T-helper 1 cell treated with Interleukin-12 subunit alpha and Interleukin-12 subunit beta and Interleukin-4 antibody, amounts not matched to agents 30 μg/mL and 1 μg/mL, for 36 hours (primary cell): ENCODE results near the gene ZNF320.
A peak's percentile ranks its signal among the peaks of the same experiment; 100 is the strongest.
"Not testable (repeated sequence)": the region's sequence is repeated elsewhere in the genome, so short reads cannot be mapped to it uniquely, and the experiment has no call there.

Source experiments
- H3K27ac Mint-ChIP-seq: one replicate; pipeline ENCODE4 v1.8.0; 2021; ENCODE audit warnings: mild to moderate bottlenecking, mixed read lengths
- H3K27me3 Mint-ChIP-seq: one replicate; pipeline ENCODE4 v1.8.0; 2021; ENCODE audit warnings: low read depth, mixed read lengths
- H3K36me3 Mint-ChIP-seq: one replicate; pipeline ENCODE4 v1.8.0; 2021; ENCODE audit warnings: low read depth, mixed read lengths
- H3K4me1 Mint-ChIP-seq: one replicate; pipeline ENCODE4 v1.8.0; 2021; ENCODE audit warnings: low read depth, mixed read lengths
- H3K4me3 Mint-ChIP-seq: one replicate; pipeline ENCODE4 v1.8.0; 2021; ENCODE audit warnings: mild to moderate bottlenecking, moderate library complexity, mixed read lengths
- H3K9me3 Mint-ChIP-seq: one replicate; pipeline ENCODE4 v1.8.0; 2021; ENCODE audit warnings: mixed read lengths

ZNF320 gene

DNA sequence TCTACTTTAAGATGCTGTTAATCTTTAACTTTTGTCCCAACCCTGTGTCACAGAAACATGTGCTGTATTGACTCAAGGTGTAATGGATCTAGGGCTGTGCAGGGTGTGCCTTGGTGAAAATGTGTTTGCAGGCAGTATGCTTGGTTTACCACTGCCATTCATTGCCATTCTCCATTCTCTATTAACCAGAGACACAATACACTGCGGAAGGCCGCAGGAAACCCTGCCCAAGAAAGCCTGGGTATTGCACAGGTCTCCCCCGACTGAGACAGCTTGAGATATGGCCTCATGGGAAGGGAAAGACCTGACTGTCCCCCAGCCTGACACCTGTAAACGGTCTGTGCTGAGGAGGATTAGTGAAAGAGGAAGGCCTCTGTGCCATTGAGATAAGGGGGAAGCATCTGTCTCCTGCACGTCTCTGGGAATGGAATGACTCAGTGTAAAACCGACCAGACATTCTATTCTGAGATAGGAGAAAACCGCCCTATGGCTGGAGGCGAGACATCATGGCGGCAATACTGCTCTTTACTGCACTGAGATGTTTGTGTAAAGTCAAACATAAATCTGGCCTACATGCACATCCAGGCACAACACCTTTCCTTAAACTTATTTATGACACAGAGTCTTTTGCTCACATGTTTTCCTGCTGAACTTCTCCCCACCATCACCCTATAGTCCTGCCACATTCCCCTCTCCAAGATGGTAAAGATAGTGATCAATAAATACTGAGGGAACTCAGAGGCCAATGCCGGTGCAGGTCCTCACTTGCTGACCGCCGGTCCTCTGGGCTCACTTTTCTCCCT, 38.9 kb upstream of the ZNF320 start:
- Mint-ChIP-seq H3K36me3 (peaks cover 47% of the 10 kb centered on the region), H3K27me3 (no peaks in the 10 kb centered on the region), H3K4me3 (no peak overlapping the region), H3K4me1 (peaks cover 15% of the 10 kb centered on the region), H3K27ac (no peak overlapping the region), H3K9me3 (peaks cover 32% of the 10 kb centered on the region)

DNA sequence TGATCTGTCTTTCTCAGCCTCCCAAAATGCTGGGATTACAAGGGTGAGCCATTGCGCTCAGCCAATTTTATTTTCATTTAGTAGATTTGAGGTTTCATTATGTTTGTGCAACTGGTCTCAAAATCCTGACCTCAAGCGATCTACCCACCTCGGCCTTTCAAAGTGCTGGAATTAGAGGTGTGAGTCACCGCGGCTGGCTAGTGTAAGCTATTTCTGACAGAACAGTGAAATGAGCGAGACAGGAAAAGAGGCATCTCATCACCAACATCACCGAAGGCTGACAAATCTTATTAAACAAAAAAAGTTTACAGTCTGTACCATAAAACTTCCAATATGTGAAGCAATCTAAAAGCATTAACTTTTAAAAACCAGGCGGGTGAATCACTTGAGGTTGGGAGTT, 38.0 kb upstream of the ZNF320 start:
- H3K4me3 Mint-ChIP-seq: no peak overlapping the region
- H3K27me3 Mint-ChIP-seq: no peaks in the 10 kb centered on the region
- no peak overlapping the region for H3K27ac Mint-ChIP-seq
- H3K36me3 Mint-ChIP-seq: peaks cover 47% of the 10 kb centered on the region
- peaks cover 9% of the 10 kb centered on the region for H3K4me1 Mint-ChIP-seq
- H3K9me3 Mint-ChIP-seq: peaks cover 32% of the 10 kb centered on the region

DNA sequence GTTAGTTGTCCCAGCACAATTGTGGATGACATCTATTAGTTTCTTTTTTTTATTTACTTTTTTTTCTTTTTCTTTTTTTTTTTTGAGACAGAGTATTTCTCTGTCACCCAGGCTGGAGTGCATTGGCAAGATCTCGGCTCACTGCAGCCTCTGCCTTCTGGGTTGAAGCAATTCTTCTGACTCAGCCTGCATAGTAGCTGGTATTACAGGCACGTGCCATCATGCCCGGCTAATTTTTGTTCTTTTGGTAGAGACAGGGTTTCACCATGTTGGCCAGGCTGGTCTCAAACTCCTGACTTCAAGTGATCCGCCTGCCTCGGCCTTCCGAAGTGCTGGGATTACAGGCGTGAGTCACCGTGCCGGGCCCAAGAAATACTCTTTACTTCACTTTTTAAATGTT, 27.2 kb upstream of the ZNF320 start:
- H3K4me3 Mint-ChIP-seq, H3K27ac Mint-ChIP-seq, H3K9me3 Mint-ChIP-seq, H3K27me3 Mint-ChIP-seq: not testable (repeated sequence)
- Mint-ChIP-seq H3K4me1 (peaks cover 23% of the 10 kb centered on the region), H3K36me3 (peaks cover 26% of the 10 kb centered on the region)

DNA sequence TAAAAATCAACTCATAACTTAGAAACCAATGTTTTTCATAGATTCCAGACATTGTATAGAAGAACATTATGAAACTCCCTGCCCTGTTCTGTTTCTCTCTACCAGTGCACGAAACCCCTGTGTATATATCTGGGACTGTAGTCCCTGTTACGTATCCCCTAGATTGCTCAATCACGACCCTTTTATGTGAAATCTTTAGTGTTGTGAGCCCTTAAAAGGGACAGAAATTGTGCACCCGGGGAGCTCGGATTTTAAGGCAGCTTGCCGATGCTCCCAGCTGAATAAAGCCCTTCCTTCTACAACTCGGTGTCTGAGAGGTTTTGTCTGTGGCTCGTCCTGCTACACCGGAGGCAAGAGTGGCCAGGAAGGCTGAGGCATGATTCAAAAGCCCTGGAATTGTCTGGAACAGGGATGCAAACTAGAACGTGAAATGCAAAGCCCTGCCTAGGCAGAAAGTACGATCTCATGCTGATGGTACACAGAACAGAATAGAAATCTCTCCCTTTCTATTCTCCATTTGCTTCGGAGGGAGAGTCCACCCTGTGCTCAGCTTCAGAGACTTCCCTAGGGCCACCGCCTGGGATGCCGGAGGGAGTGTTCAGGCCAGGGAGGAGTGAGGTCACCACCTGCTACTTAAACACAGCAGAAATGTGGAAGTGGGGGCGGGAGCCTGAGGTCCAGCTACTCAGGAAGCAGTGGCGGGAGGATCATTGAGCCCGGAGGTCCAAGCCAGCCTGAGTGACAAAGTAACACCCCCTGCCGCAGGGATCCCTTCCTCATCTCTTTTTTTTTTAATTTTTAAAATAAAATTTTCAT, 26.6 kb upstream of the ZNF320 start:
- Mint-ChIP-seq H3K36me3 (peaks cover 20% of the 10 kb centered on the region), H3K27ac (peak overlapping the region; percentile 84), H3K27me3 (no peaks in the 10 kb centered on the region), H3K4me3 (peak overlapping the region; percentile 89), H3K9me3 (peaks cover 5% of the 10 kb centered on the region), H3K4me1 (peaks cover 23% of the 10 kb centered on the region)

DNA sequence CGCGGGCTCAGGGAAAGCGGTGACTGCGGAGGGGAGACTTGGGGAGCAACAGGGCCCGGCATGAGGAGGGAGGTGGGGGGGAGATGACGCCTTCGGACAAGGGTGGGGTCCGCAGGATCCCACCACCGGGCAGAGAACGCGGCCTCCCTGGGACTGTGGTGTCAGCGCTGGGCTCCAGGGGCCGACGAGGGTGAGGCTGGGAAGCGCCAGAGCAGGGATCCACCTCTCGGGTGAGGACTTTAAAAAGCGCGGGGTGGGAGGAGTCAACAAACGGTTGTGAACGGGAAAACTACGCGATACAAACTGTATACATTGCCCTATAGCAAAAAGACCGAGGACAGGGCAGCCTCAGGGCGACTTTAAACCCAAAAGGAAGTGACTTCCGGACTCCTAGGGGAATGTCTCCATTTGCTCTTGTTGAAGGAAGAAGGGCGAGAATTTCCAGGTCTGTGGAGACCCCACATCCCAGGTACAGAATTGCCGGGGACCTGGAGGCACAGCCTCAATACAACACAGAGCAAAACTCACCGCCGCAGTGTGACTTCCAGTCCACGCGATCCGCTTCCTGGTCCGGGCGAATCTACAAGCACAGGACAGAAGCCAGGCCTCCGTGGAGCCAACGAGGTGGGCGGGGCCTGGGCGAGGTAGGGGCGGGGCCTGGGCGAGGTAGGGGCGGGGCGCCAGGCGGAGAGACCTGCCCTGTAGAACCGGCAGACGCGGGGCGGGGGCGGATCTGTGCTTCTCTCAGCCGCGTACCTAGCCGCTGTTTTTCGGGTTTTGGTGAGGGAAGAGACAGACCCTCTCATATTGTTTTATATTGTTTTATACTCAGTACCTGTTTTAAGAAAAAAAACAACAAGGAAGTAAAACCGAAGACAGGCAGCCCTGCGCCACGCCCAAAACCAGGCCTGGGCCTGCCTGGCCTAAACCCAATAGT, 25.7 kb upstream of the ZNF320 start, which contains the start of gene ZNF888:
TSS of gene ZNF888 (minus strand) at position 588 of the 937 bp plus-strand sequence. CDS start 5,555 bp downstream, outside the sequence.
- Mint-ChIP-seq H3K36me3 (peaks cover 13% of the 10 kb centered on the region), H3K4me1 (peaks cover 23% of the 10 kb centered on the region), H3K4me3 (peak within 1 kb of the TSS; percentile 89), H3K27me3 (no peaks in the 10 kb centered on the region), H3K9me3 (no peaks in the 10 kb centered on the region), H3K27ac (peak within 1 kb of the TSS; percentile 84)

DNA sequence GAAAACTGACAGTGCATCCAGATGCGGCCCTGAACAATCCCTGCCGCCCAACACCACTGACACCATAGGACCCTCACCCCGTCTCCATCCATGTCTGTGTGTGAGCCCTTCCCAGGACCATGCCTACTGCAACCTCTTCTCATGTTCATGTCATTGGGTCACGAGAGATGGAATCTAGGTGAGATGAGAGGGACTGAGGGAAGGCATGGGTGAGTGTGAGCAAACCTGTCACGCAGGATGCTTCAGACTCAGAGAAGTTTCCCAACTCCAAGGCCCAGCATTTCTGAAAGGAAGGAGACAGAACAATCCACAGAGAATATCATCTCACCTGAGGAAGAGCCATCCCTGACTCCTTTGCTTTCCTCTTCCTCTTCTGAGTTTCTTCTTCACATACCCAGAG, 20.1 kb upstream of the ZNF320 start:
- Mint-ChIP-seq H3K27ac (no peak overlapping the region), H3K4me1 (peaks cover 14% of the 10 kb centered on the region), H3K9me3 (peaks cover 20% of the 10 kb centered on the region), H3K27me3 (no peaks in the 10 kb centered on the region), H3K36me3 (peaks cover 45% of the 10 kb centered on the region), H3K4me3 (no peak overlapping the region)

DNA sequence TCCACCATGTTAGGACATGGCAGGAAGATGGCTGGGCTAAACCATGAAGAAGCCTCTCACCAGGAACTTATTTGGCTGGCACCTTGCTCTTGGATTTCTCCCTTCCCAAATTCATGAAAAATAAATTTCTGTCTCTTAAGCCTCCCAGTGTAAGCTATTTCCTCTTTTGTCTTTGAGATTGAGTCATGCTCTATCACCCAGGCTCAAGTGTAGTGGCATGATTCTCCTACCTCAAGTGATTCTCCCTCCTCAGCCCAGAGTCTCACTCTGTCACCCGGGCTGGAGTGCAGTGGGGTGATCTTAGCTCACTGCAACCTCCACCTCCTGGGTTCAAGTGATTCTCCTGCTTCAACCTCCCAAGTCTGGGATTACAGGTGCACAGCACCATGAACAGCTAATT, 13.2 kb upstream of the ZNF320 start:
- Mint-ChIP-seq H3K36me3 (peaks cover 62% of the 10 kb centered on the region), H3K4me3 (no peak overlapping the region), H3K4me1 (no peaks in the 10 kb centered on the region), H3K27me3 (no peaks in the 10 kb centered on the region), H3K9me3 (peaks cover 51% of the 10 kb centered on the region), H3K27ac (no peak overlapping the region)

DNA sequence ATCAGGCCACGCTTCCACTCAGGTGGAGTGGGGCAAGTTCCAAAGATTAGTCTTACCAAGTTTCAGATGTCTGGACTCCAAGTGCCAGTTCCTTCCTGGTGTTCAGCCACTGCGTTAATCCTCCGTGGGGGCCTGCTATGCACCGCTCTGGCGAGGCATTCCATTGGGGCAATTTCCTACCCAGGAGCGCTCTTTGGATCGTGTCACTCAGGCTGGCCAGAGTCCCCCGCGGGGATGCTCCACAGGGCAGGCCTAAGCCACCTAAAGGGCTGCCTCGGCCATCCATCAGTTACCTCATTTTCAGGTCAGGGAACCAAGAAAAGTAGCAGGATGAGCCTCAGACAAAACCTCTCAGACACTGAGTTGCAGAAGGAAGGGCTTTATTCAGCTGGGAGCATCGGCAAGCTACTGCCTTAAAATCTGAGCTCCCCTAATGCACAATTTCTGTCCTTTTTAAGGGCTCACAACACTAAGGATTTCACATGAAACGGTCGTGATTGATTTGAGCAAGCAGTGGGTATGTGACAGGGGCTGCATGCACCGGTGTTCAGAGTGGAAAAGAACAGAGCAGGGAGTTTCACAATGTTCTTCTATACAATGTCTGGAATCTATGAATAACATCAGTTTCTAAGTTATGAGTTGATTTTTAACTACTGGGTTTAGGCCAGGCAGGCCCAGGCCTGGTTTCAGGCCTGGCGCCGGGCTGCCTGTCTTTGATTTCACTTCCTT, 6.8 kb upstream of the ZNF320 start:
- Mint-ChIP-seq H3K36me3 (peaks cover 38% of the 10 kb centered on the region), H3K9me3 (peaks cover 47% of the 10 kb centered on the region)
- H3K27ac Mint-ChIP-seq, H3K4me1 Mint-ChIP-seq, H3K4me3 Mint-ChIP-seq, H3K27me3 Mint-ChIP-seq: not testable (repeated sequence)

DNA sequence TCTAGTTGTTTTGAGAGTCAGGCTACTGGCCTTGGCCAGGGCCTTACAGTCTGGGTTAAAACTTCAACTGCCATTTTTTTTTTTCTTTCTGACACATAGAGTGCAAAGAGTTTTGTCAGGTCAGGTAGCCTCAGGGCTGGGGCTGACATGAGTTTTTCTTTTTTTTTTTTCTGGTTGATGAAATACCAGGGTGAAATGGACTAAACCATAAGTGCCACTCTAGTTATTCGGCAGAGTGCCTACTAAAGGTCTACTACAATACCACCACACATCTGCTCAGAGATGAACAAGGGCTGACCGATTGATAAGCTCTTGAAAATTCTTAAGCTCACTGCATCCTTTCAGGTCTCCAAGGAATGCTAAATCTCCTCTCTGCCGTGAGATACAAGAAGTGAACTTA, 4.4 kb upstream of the ZNF320 start:
- H3K4me3 Mint-ChIP-seq: no peak overlapping the region
- peaks cover 40% of the 10 kb centered on the region for H3K9me3 Mint-ChIP-seq
- H3K4me1 Mint-ChIP-seq: peaks cover 2% of the 10 kb centered on the region
- H3K36me3 Mint-ChIP-seq: peaks cover 23% of the 10 kb centered on the region
- H3K27me3 Mint-ChIP-seq: no peaks in the 10 kb centered on the region
- H3K27ac Mint-ChIP-seq: no peak overlapping the region

DNA sequence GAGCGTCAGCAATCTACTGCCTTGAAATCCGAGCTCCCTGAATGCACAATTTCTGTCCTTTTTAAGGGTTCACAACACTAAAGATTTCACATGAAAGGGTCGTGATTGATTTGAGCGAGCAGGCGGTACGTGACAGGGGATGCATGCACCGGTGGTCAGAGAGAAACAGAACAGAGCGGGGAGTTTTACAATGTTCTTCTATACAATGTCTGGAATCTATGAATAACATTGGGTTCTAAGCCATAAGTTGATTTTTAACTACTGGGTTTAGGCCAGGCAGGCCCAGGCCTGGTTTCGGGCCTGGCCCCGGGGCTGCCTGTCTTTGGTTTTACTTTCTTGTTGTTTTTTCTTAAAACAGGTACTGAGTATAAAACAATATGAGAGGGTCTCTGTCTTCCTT, 1.2 kb upstream of the ZNF320 start:
- H3K4me1 Mint-ChIP-seq, H3K27me3 Mint-ChIP-seq, H3K4me3 Mint-ChIP-seq: not testable (repeated sequence)
- Mint-ChIP-seq H3K36me3 (peaks cover 13% of the 10 kb centered on the region), H3K27ac (peak overlapping the region; percentile 34), H3K9me3 (peaks cover 32% of the 10 kb centered on the region)

DNA sequence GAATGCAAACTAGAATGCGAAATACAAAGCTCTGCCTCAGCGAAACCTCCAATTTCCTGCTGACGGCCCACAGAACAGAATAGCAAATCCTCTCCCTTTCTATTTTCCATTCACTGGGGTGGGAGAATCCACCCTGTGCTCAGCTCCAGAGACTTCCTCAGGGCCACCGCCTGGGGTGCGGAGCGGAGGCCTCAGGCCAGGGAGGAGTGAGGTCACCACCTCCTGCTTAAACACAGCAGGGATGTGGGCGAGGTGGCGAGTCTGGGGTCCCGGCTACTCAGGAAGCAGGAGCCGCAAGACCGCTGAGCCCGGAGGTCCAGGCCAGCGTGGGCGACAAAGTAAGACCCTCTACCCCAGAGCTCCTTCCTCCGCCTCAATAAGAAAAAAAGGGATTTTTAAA, 666 bp upstream of the ZNF320 start:
- H3K9me3 Mint-ChIP-seq: peaks cover 29% of the 10 kb centered on the region
- peak overlapping the region; percentile 89 for H3K4me3 Mint-ChIP-seq
- peaks cover 7% of the 10 kb centered on the region for H3K4me1 Mint-ChIP-seq
- peak overlapping the region; percentile 92 for H3K27ac Mint-ChIP-seq
- H3K27me3 Mint-ChIP-seq: no peaks in the 10 kb centered on the region
- H3K36me3 Mint-ChIP-seq: peaks cover 14% of the 10 kb centered on the region

DNA sequence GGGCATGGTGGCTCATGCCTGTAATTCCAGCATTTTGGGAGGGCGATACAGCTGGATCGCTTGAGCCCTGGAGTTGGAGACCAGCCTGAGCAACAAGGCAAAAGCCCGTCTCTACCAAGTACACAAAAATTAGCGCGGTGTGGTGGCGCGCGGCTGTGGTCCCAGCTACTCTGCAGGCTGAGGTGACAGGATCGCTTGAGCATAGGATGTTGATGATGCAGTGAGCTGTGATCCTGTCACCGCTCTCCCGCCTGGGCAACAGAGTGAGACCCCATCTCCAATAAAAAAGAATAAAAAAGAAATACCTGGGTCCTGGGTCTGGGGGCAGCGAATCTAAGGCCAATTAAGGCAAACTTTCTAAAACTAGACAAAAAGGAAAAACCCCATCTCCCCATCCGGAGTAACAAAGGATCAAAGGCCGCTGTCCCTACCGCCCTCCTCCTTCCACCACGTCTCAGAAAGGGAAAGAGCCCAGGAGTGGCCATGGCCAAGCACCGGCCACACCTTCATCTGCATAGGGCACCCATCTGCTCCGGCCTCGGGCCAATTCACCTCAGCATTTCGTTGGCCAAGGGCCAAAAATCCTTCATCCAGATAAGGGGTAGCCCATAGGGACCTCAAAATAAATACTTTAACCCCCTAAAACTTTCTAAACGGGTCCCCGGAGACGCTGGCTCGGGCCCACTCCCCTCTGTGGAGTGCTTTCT, 851 bp downstream of the ZNF320 start:
- Mint-ChIP-seq H3K36me3 (peaks cover 21% of the 10 kb centered on the region), H3K27ac (peak overlapping the region; percentile 92), H3K4me3 (peak overlapping the region; percentile 89), H3K4me1 (peaks cover 7% of the 10 kb centered on the region), H3K27me3 (no peaks in the 10 kb centered on the region), H3K9me3 (peaks cover 37% of the 10 kb centered on the region)

DNA sequence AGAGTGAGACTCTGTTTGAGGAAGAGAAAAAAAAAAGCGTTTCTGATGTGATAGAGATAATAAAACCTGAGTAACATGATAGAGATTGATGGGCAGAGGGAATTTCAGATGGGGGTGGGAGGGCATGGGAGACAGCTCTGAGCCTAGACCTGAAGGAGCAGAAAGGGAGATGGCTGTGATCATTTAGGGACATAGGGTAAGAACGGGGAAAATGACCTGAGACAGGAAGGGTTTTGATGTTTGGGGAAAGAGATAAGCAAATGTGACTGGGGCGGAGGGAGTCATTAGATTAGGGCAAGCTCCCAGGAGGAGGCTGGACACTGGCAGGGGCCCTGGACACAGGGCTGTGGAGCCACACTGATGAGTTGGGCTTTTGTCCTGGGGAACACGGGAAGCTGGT, 6.1 kb downstream of the ZNF320 start:
- Mint-ChIP-seq H3K27ac (no peak overlapping the region), H3K27me3 (no peaks in the 10 kb centered on the region), H3K4me3 (no peak overlapping the region), H3K9me3 (peaks cover 54% of the 10 kb centered on the region), H3K4me1 (peaks cover 2% of the 10 kb centered on the region), H3K36me3 (peaks cover 60% of the 10 kb centered on the region)
